Measurements from ENCODE around the gene PLEKHJ1. TPM values are rescaled to one million over a fixed set of nuclear protein-coding genes. Genes with fewer than 3 reads are reported as not detected.

Gene PLEKHJ1
- polyA plus RNA-seq, 1 of the 3 experiments (the other 2 are of a cell fraction): 151 TPM

DNA sequence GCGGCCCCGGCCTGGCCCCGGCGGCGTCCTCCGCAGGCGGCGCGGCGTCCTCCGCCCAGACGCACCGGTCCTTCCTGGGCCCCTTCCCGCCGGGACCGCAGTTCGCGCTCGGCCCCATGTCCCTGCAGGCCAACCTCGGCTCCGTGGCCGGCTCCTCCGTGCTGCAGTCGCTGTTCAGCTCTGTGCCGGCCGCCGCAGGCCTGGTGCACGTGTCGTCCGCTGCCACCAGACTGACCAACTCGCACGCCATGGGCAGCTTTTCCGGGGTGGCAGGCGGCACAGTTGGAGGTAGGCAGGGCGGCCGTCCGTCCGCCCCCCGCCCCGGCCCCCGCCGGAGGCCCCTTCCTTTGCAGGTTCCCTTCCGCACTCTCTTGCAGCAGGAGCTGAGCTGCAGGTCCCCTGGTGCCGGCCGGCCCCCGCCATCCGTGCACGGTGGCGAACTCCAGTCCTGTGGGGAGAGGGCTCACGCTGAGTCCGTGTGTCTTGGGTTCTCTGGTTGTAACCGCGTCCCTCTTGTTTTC is 9.2 kb downstream of the PLEKHJ1 start:
- no peak for DNase-seq
- Histone ChIP-seq H3K9ac (no peak overlapping the region), H2AFZ (ENCODE audit: low read depth) (no peak overlapping the region), H3K79me2 (ENCODE audit: insufficient read depth) (0 out of 2 replicates have a peak, but pooled peaks cover 4% of the 10 kb centered on the region), H3K9me3 (no peaks in the 10 kb centered on the region), H4K20me1 (ENCODE audit: insufficient read depth) (no peaks in the 10 kb centered on the region), H3K27ac (ENCODE audit: low read depth in 2 of 2, low read length in 1 of 2) (no peak overlapping the region), H3K4me2 (no peak overlapping the region), H3K36me3 (replicated peaks in 1 of 2; ENCODE audit: control insufficient read depth in 1 of 2, insufficient read depth in 2 of 2, low read length in 1 of 2) (peaks cover 8 to 59% of the 10 kb centered on the region in 2 experiments), H3K9me2 (no peaks in the 10 kb centered on the region), H3K27me3 (ENCODE audit: insufficient read depth) (no peaks in the 10 kb centered on the region), H3K4me3 (ENCODE audit: low read depth in 2 of 2, low read length in 1 of 2) (no peak overlapping the region), H3F3A (replicated peaks; ENCODE audit: insufficient read depth) (peaks cover 20% of the 10 kb centered on the region), H3K4me1 (ENCODE audit: control insufficient read depth in 1 of 2, insufficient read depth in 2 of 2, low read depth in 1 of 2, low read length in 1 of 2) (peaks cover 0 to 10% of the 10 kb centered on the region in 2 experiments; a peak in 1 of 4 replicates)
- CTCF ChIA-PET: interaction anchor here (0.8 to 2.3 kb wide), 6 partner anchors 11 to 89 kb away, joined by 3 to 6 read pairs (median 4); no protein-coding TSS in a partner anchor
- no peak for TF ChIP-seq GATA2 (CRISPR knock-in tag; IDR thresholded peaks at IDR 0.05)
- no peak for TF ChIP-seq PBX3 (IDR thresholded peaks at IDR 0.05)
- POLR2A ChIA-PET: no interaction called here
- WGBS (ENCODE audit: low lambda C conversion rate): 97% methylated on average over 32 of the region's 53 CpGs

DNA sequence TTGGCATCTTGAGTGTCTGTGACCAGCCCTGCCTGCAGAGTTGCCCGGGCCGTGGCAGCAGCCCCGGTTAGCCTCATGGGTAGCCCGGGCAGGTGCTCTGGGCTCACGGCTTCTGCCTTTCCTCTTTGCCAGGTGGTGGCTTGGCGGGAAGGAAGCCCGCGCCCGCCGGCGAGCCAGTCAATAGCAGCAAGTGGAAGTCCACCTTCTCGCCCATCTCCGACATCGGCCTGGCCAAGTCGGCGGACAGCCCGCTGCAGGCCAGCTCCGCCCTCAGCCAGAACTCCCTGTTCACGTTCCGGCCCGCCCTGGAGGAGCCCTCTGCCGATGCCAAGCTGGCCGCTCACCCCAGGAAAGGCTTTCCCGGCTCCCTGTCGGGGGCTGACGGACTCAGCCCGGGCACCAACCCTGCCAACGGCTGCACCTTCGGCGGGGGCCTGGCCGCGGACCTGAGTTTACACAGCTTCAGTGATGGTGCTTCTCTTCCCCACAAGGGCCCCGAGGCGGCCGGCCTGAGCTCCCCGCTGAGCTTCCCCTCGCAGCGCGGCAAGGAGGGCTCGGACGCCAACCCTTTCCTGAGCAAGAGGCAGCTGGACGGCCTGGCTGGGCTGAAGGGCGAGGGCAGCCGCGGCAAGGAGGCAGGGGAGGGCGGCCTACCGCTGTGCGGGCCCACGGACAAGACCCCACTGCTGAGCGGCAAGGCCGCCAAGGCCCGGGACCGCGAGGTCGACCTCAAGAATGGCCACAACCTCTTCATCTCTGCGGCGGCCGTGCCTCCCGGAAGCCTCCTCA is 9.9 kb downstream of the PLEKHJ1 start:
- Histone ChIP-seq H3K36me3 (replicated peaks in 1 of 2; ENCODE audit: control insufficient read depth in 1 of 2, insufficient read depth in 2 of 2, low read length in 1 of 2) (peaks cover 7 to 64% of the 10 kb centered on the region in 2 experiments), H2AFZ (ENCODE audit: low read depth) (no peak overlapping the region), H3F3A (replicated peaks; ENCODE audit: insufficient read depth) (peaks cover 16% of the 10 kb centered on the region), H3K4me1 (ENCODE audit: control insufficient read depth in 1 of 2, insufficient read depth in 2 of 2, low read depth in 1 of 2, low read length in 1 of 2) (peaks cover 0 to 8% of the 10 kb centered on the region in 2 experiments; a peak in 1 of 4 replicates), H3K9me2 (no peaks in the 10 kb centered on the region), H3K79me2 (ENCODE audit: insufficient read depth) (no peaks in the 10 kb centered on the region), H3K27ac (ENCODE audit: low read depth in 2 of 2, low read length in 1 of 2) (no peak overlapping the region), H3K9me3 (no peaks in the 10 kb centered on the region), H3K27me3 (ENCODE audit: insufficient read depth) (no peaks in the 10 kb centered on the region), H3K4me3 (ENCODE audit: low read depth in 2 of 2, low read length in 1 of 2) (no peak overlapping the region), H4K20me1 (ENCODE audit: insufficient read depth) (no peaks in the 10 kb centered on the region), H3K4me2 (no peak overlapping the region), H3K9ac (no peak overlapping the region)
- TF ChIP-seq FOXJ3 (CRISPR knock-in tag; IDR thresholded peaks at IDR 0.05): no peak
- no peak for TF ChIP-seq GABPA (IDR thresholded peaks at IDR 0.05; ENCODE audit: low read depth)
- no peak for TF ChIP-seq POLR2AphosphoS5 (IDR thresholded peaks at IDR 0.05; ENCODE audit: low read depth, low read length)
- POLR2A ChIA-PET: no interaction called here
- DNase-seq: no peak
- WGBS (ENCODE audit: low lambda C conversion rate): 89% methylated on average over 12 of the region's 59 CpGs
- CTCF ChIA-PET: interaction anchor here (0.8 to 1.8 kb wide), 5 partner anchors 11 to 90 kb away, joined by 3 to 6 read pairs (median 3); no protein-coding TSS in a partner anchor

DNA sequence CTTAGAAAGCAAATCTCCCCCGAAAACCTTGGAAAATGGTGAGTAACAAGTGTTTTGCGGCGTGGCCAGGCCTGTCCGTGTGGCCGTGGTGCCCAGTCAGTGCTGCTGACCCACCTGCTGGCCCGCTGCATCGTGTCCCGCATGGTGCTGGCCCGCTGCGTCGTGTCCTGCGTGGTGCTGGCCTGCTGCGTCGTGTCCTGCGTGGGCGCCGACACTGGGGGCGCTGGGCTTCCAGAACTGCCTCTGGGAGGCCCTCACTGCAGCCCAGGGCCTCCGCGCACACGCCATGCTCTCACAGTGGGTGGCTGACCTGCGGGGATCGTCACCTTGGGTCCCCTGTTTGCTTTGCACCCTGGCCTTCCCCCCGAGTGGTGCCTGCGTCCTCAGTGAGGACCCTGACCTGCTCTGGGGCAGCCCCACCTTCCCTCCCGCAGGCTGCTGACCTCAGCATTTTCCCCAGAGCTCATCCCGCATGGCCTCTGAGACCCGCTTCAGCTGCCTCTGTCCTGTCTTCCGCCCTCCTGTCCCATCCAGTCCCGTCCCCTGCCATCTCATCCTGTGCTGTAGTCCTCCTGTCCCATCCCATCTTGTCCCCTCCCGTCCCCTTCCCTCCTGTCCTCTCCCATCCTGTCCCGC is 10.6 kb downstream of the PLEKHJ1 start:
- no peak for DNase-seq
- CTCF ChIA-PET: interaction anchor here (1.2 to 1.8 kb wide), 6 partner anchors 8 to 90 kb away, joined by 3 to 6 read pairs (median 4); partner anchors contain the start of gene PLEKHJ1
- Histone ChIP-seq H3K4me2 (no peak overlapping the region), H2AFZ (ENCODE audit: low read depth) (no peak overlapping the region), H3K9me2 (no peaks in the 10 kb centered on the region), H4K20me1 (ENCODE audit: insufficient read depth) (no peaks in the 10 kb centered on the region), H3K4me1 (ENCODE audit: control insufficient read depth in 1 of 2, insufficient read depth in 2 of 2, low read depth in 1 of 2, low read length in 1 of 2) (peaks cover 0 to 6% of the 10 kb centered on the region in 2 experiments; a peak in 1 of 4 replicates), H3K4me3 (ENCODE audit: low read depth in 2 of 2, low read length in 1 of 2) (no peak overlapping the region), H3F3A (replicated peaks; ENCODE audit: insufficient read depth) (peaks cover 9% of the 10 kb centered on the region), H3K27me3 (ENCODE audit: insufficient read depth) (no peaks in the 10 kb centered on the region), H3K9me3 (no peaks in the 10 kb centered on the region), H3K36me3 (replicated peaks in 1 of 2; ENCODE audit: control insufficient read depth in 1 of 2, insufficient read depth in 2 of 2, low read length in 1 of 2) (peaks cover 3 to 61% of the 10 kb centered on the region in 2 experiments), H3K9ac (no peak overlapping the region), H3K27ac (ENCODE audit: low read depth in 2 of 2, low read length in 1 of 2) (no peak overlapping the region), H3K79me2 (ENCODE audit: insufficient read depth) (no peaks in the 10 kb centered on the region)
- POLR2A ChIA-PET: no interaction called here
- whole genome bisulfite sequencing (ENCODE audit: low lambda C conversion rate): 96% methylated on average over 14 of the region's 32 CpGs
- TF ChIP-seq FOXJ3 (CRISPR knock-in tag; IDR thresholded peaks at IDR 0.05) (no peak), CHD2 (IDR thresholded peaks at IDR 0.05; ENCODE audit: low read length, partially characterized antibody) (no peak), FOSL2 (IDR thresholded peaks at IDR 0.05; ENCODE audit: borderline replicate concordance, low read depth) (no peak), NRF1 (IDR thresholded peaks at IDR 0.05; ENCODE audit: low read depth, low read length) (no peak), TAF1 (IDR thresholded peaks at IDR 0.05; ENCODE audit: borderline replicate concordance, low read depth, low read length) (no peak), MXI1 (IDR thresholded peaks at IDR 0.05; ENCODE audit: low read depth, low read length) (no peak), RCOR1 (IDR thresholded peaks at IDR 0.05; ENCODE audit: low read length) (no peak), POLR2AphosphoS5 (IDR thresholded peaks at IDR 0.05; ENCODE audit: low read depth, low read length) (no peak), SMC3 (IDR thresholded peaks at IDR 0.05; ENCODE audit: low read depth, low read length) (no peak), TEAD4 (IDR thresholded peaks at IDR 0.05; ENCODE audit: borderline replicate concordance, insufficient read depth) (no peak), MEF2A (IDR thresholded peaks at IDR 0.05; ENCODE audit: borderline replicate concordance, low read depth) (no peak), SIN3A (IDR thresholded peaks at IDR 0.05; ENCODE audit: borderline replicate concordance, low read depth, low read length) (no peak)
- TF ChIP-seq, protein P1, sequence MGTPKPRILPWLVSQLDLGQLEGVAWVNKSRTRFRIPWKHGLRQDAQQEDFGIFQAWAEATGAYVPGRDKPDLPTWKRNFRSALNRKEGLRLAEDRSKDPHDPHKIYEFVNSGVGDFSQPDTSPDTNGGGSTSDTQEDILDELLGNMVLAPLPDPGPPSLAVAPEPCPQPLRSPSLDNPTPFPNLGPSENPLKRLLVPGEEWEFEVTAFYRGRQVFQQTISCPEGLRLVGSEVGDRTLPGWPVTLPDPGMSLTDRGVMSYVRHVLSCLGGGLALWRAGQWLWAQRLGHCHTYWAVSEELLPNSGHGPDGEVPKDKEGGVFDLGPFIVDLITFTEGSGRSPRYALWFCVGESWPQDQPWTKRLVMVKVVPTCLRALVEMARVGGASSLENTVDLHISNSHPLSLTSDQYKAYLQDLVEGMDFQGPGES (IDR thresholded peaks at IDR 0.05; ENCODE audit: low read depth, low read length): no peak
- TF ChIP-seq, protein P2, sequence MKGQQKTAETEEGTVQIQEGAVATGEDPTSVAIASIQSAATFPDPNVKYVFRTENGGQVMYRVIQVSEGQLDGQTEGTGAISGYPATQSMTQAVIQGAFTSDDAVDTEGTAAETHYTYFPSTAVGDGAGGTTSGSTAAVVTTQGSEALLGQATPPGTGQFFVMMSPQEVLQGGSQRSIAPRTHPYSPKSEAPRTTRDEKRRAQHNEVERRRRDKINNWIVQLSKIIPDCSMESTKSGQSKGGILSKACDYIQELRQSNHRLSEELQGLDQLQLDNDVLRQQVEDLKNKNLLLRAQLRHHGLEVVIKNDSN (IDR thresholded peaks at IDR 0.05; ENCODE audit: borderline replicate concordance, low read depth): no peak
